ENCODE measurements around the gene CCDC69. TPM values are rescaled to one million over a fixed set of nuclear protein-coding genes. Genes with fewer than 3 reads are reported as not detected.

Gene CCDC69
- total RNA-seq, 2 donors from 2014 or later: 27.4 to 40.1 TPM

DNA sequence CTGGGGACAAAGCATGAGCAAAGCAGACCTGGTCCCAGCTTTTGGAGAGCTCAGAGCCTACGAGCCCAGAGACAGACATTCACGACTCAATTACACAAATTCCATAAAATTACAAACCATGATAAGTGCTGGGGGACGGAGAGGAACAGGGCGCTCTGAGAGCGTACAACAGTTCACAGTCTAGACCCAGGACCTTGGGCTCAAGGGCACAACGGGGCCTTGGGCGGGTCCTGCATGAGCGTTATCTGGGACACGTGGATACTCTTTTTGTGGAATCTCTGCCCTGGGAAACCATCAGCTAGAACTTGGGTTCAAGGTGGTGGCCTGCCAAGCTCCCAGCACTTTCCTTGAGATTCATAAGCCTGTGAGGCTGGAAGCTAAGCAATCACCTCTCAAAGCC lies 56.9 kb downstream of the CCDC69 start:
- H3K27ac Mint-ChIP-seq: no peak overlapping the region
- no peak for ATAC-seq (replicated peaks)

DNA sequence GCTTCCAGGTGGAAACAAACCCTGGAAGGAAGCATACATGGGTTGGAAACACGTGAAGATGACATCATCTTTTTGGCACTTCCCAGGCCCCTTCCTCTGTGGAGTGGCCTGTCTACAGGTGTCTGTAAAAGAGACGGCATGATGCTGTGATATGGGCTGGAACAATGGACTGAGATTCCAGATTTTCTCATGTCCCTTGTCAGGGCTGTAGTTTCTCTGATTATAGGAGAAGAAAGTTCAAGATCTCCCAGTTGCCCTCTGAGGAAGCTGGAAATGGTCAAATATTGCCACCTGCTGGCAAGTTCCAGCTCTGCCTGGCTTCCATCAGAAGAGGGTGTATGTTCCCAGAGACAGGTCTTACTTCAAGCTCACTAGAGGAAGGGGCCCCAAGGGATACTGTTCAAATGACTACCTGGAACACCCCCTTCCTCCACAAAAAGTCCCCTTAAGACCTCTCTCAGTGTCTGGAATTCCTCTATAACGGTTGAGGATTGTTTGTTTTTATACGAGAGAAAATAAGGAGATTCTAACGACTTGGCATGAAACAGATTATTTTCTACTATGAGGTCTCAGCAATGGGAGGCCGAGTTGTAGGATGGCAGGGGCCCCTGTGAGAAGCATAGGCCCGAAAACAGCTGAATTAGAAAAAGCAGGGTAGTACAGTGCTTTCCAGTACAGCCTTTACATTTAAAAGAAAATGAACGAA lies 59.1 kb downstream of the CCDC69 start:
- Mint-ChIP-seq H3K4me3 (no peak overlapping the region), H3K4me1 (no peaks in the 10 kb centered on the region), H3K27ac (peak overlapping the region; percentile 47), H3K36me3 (ENCODE audit: low read depth) (no peaks in the 10 kb centered on the region), H3K9me3 (no peaks in the 10 kb centered on the region), H3K27me3 (no peaks in the 10 kb centered on the region)
- peak; percentile 98 for ATAC-seq (replicated peaks)

More for the DNA sequence above, 56.9 kb downstream of the CCDC69 start:
- H3K9me3 Mint-ChIP-seq: no peaks in the 10 kb centered on the region
- H3K27me3 Mint-ChIP-seq: no peaks in the 10 kb centered on the region
- H3K4me3 Mint-ChIP-seq: no peak overlapping the region
- H3K4me1 Mint-ChIP-seq: peaks cover 7% of the 10 kb centered on the region
- H3K36me3 Mint-ChIP-seq (ENCODE audit: low read depth): no peaks in the 10 kb centered on the region

DNA sequence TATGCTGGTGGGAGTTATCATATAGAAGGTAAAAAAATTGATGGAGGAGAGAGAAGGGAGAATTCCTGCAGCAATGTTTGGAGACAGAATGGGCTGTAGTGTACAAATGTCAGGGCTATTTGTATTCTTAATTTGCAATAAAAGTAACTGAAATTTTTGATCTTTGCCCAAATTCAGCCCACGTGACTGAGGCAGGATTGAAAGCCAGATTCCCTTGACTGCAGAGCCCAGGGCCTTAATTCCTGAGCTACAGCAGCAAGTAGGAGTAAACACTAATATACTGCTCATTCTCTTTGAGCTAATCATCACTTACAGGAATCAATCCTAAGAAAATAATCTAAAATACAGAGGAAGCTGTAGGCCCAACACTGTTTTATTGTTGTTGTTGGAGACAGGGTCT lies 61.1 kb downstream of the CCDC69 start:
- H3K4me1 Mint-ChIP-seq: no peaks in the 10 kb centered on the region

DNA sequence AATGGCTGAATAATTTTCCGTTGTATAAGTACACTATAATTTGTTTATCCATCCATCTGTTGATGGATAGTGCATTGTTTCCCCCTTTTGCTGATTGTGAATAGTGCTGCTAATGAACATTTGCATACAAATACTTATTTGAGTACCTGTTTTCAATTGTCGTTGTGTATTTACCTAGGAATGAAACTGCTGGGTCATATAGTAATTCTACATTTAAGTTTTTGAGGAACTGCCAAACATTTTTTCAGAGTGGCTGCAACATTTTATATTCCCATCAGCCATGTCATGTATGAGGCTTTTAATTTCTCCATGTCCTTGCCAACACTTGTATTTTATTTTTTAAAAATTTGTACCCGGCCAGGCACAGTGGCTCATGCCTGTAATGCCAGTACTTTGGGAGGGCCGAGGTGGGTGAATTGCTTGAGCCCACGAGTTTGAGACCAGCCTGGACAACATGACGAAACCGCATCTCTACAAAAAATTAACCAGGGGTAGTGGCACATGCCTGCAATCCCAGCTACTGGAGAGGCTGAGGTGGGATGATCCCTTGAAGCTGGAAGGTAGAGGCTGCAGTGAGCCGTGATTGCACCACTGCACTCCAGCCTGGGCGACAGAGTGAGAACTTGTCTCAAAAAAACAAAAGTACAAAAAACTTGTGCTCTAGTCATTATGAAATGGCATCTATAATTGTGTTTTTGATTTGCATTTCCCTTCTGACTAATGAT lies 64.1 kb downstream of the CCDC69 start:
- Mint-ChIP-seq H3K36me3 (ENCODE audit: low read depth) (peaks cover 28% of the 10 kb centered on the region), H3K4me3 (peak overlapping the region; percentile 91), H3K4me1 (no peaks in the 10 kb centered on the region), H3K9me3 (no peaks in the 10 kb centered on the region), H3K27ac (no peak overlapping the region), H3K27me3 (no peaks in the 10 kb centered on the region)
- no peak for ATAC-seq (replicated peaks)

More for the DNA sequence above, 61.1 kb downstream of the CCDC69 start:
- Mint-ChIP-seq H3K9me3 (no peaks in the 10 kb centered on the region), H3K4me3 (no peak overlapping the region), H3K27me3 (no peaks in the 10 kb centered on the region), H3K36me3 (ENCODE audit: low read depth) (no peaks in the 10 kb centered on the region), H3K27ac (no peak overlapping the region)
- no peak for ATAC-seq (replicated peaks)

DNA sequence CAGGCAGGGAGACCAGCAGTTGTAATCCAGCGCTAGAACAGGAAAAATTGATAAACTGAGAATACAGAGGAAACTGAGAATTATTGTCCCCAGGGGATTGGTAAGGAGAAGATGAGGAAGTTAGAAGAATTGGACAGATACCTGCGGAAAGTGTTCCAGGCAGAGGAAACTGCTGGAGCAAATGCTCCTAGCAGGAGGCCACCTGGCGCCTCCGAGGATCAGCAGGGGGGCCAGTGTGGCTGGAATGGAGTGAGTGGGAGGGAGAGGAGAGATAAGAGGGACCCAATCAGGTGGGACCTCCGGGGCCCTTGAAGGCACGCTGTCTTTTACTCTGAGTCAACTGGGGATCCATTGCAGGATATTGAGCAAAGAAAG lies 65.6 kb downstream of the CCDC69 start:
- peak overlapping the region; percentile 96 for H3K27ac Mint-ChIP-seq
- H3K27me3 Mint-ChIP-seq: no peaks in the 10 kb centered on the region
- H3K4me1 Mint-ChIP-seq: peaks cover 12% of the 10 kb centered on the region
- peak overlapping the region; percentile 91 for H3K4me3 Mint-ChIP-seq
- no peak for ATAC-seq (replicated peaks)
- peaks cover 44% of the 10 kb centered on the region for H3K36me3 Mint-ChIP-seq (ENCODE audit: low read depth)
- no peaks in the 10 kb centered on the region for H3K9me3 Mint-ChIP-seq

DNA sequence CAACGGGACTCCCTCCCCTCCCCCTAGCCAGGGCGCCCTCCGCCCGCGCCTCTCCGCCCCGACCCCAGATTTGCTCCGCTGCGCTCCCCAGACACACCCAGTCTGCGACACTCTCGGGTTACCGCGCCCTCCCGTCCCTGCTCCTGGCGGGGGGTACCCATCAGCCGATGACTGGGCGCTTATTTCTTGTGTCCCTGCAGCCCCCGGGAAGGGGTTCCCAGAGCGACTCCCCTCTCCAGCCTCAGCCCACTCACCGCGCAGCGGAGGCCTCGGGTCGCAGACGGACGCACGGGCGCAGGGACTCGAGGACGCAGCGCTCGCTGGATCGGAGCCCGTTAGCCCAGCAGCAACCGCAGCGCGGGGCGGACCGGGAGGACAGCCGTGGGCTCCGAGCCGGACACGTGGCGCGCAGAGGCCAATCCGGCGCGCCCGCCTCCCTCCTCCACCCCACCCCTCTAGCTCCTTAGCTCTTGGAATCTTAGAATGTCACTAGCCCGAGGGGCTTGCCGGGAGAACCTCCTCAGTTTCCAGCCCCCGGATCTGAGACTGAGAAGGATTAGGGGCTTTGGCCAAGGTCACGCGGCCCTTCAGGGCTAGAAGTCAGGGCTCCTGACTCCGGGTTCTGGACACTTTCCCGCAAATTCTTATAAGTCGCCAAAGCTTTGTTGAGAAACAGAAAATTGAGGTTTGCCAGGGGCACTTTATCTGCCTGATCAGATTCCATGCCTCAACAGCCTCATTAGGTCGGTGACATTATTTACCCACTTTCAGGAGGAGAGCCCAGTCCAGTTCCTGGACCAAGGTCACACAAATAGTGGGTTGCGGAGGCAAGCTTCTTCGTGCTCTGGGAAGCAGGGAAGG lies 66.2 kb downstream of the CCDC69 start, which contains the start of gene ANXA6:
Gene ANXA6, minus strand, starts transcription at position 354 of the 861 bp plus-strand sequence. CDS start 9,878 bp downstream, outside the sequence.
- peaks cover 18% of the 10 kb centered on the region for H3K4me1 Mint-ChIP-seq

DNA sequence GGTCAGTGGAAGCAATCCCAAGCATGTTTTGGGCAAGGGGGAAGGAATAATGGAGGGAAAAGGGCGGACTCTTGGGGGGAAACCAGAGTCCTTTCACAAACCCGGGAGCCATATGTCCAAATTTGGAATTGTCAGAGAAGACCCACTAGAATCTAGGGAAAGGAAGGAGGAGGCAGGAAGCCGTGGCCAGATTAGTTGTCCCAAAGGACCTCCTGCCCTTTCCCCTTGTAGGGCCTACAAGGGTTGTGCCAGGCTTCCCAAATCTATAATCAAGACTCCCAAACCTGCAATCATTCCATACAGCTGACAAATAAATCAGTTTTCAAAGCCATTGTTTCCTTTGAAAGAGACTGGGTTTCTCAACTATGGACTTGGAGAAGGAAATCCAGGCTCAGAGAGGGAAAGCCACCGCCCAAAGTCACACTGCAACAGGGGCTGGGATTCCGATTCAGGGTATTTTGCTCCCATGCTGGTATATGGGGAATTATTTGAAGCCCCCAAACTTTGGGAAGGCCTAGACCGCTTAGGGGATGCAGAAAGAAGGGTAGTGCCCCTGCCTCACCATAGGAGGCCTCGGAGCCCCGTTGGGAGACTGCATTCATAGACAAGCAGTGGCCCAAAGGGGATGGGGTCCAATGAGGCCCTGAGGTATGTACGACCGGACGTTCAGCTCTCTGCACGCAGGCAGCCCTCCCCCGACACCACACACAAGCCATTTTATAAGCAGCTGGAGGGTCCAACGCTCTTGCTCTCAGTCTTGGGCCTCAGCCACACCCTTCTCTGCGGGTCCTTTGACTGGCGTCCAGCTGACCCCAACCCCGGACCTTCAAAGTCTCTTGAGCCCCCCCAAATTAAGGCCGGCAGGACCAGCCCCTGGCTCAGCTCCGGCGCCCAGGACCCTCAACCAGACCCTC lies 67.1 kb downstream of the CCDC69 start:
- Mint-ChIP-seq H3K27me3 (no peaks in the 10 kb centered on the region), H3K27ac (peak overlapping the region; percentile 96), H3K4me1 (peaks cover 27% of the 10 kb centered on the region), H3K4me3 (peak overlapping the region; percentile 91), H3K36me3 (ENCODE audit: low read depth) (peaks cover 59% of the 10 kb centered on the region), H3K9me3 (no peaks in the 10 kb centered on the region)
- ATAC-seq (replicated peaks): peak; percentile 5

More for the DNA sequence above, 66.2 kb downstream of the CCDC69 start, which contains the start of gene ANXA6:
- H3K27ac Mint-ChIP-seq: peak within 1 kb of the TSS; percentile 96
- no peaks in the 10 kb centered on the region for H3K27me3 Mint-ChIP-seq
- ATAC-seq (replicated peaks): peak; percentile 71
- peaks cover 50% of the 10 kb centered on the region for H3K36me3 Mint-ChIP-seq (ENCODE audit: low read depth)
- H3K9me3 Mint-ChIP-seq: no peaks in the 10 kb centered on the region
- peak within 1 kb of the TSS; percentile 91 for H3K4me3 Mint-ChIP-seq

DNA sequence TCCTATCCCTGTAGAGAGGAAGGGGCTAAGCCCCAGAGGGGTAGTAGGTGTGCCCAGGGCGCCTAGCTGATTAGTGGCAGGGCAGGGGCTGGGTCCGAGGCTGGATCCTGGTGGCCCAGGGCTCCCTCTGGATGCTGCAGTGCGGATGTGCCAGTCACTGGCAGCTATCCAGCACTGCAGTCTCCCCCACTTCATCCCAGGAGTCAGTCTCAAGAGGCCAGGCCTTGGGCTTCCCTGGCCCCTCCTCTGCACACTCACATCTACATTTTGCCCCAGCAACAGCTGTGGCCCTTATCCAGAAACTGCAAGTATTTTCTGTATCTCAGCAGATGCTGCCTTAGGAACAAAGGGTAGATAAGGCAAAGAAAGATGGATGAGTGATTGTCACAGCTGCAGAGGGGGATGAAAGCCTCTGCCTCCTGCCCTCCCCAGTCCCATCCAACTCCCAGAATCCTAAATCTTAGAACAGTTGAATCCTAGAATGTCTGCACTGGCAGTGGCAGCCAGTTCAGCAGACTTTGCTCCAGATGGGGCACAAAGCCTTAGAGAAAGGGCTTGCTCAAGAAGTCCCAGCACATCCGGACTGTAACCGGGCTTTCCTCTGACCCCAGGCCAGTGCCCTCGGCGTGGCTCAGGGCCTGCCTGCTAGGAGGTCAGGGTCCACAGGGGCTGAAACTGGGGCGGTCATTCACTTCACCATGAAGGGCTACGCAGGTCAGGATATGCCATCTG lies 68.0 kb downstream of the CCDC69 start:
- Mint-ChIP-seq H3K9me3 (no peaks in the 10 kb centered on the region), H3K36me3 (ENCODE audit: low read depth) (peaks cover 67% of the 10 kb centered on the region), H3K27ac (peak overlapping the region; percentile 96), H3K27me3 (no peaks in the 10 kb centered on the region), H3K4me3 (peak overlapping the region; percentile 91), H3K4me1 (peaks cover 32% of the 10 kb centered on the region)
- no peak for ATAC-seq (replicated peaks)

DNA sequence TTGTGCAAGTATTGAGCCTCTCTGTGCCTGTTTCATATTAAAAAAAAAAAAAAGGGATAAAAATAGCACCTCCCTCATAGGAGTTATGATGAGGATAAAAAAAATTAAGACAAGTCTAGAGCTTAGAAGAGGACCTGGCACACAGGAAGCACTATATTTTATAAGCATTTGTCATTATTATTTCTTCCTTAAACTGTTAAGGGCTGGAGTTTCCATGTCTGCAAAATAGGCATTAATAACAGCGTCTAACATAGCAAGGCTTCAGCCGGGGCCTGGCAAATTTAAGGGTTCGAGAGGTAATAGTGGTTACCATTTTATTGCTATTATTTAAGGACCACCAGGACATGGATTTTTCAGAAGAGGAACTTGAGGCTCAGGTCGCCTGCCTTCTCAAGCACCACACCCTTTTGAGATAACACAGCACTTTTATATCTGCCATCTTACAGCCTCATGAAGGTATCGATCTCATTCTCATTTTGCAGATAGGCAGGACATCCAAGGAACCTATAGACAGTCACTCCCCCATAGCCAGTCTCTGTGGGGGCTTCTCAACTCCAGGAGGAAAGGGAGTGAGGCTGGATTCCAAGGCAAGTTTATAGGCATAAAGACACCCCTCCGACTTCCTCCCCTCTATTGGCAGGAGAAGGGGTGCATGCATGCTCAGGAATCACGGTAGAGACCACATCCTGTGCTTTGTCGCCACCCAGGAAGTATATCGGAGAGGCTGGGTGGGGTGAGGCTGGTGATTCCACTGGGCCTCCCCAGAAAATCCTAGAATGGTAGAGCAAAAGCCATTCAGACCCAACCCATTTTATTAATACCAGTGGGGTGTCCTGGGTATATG lies 68.7 kb downstream of the CCDC69 start:
- Mint-ChIP-seq H3K27me3 (no peaks in the 10 kb centered on the region), H3K4me1 (peaks cover 38% of the 10 kb centered on the region), H3K36me3 (ENCODE audit: low read depth) (peaks cover 75% of the 10 kb centered on the region), H3K4me3 (peak overlapping the region; percentile 91), H3K9me3 (no peaks in the 10 kb centered on the region), H3K27ac (peak overlapping the region; percentile 96)
- ATAC-seq (replicated peaks): peak; percentile 17

DNA sequence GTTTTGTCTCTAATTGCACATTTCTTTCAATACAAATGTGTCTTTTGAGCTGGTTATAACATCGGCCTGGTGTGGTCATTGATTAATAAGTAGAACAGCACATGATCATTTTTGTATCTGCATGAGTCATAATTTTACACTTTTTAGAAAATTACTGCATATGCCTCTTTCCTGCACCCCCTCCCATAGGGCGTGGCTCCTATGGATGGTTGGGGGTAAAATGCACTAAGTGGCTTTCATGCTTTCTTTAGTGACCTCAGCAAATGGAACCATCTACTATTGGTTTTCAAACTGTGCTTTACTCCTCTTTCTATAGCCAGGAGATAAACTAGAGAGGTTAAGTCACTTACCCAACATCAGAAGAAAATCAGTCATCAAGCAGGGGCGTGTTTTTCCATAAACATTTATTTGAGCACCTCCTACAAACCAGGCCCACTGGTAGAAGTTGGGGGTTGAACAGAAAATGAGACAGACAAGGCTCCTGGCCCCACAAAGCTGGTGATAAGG lies 70.1 kb downstream of the CCDC69 start:
- Mint-ChIP-seq H3K4me1 (peaks cover 45% of the 10 kb centered on the region), H3K27me3 (no peaks in the 10 kb centered on the region), H3K9me3 (no peaks in the 10 kb centered on the region), H3K36me3 (ENCODE audit: low read depth) (peaks cover 88% of the 10 kb centered on the region), H3K4me3 (peak overlapping the region; percentile 91), H3K27ac (peak overlapping the region; percentile 96)
- peak; percentile 36 for ATAC-seq (replicated peaks)

DNA sequence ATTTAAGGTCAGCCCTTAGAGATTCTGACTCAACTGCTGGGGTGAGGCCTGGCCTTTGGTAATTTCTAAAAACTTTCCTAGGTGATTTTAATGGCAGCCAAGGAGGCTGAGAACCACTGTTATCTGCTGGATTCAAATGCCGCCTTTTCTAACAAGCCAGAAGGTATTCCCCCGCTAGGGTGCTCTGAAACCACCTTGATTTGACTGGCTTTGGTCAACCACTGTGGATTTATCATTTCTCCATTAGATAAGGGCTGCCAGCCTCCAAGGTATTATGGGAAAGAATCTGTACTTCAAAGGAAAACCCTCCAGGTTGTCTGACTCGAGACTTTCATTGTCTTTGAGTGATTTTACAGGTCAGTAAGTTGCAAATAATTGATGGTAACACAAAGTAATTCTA lies 70.6 kb downstream of the CCDC69 start:
- peak; percentile 21 for ATAC-seq (replicated peaks)
- no peaks in the 10 kb centered on the region for H3K27me3 Mint-ChIP-seq
- no peaks in the 10 kb centered on the region for H3K9me3 Mint-ChIP-seq
- H3K36me3 Mint-ChIP-seq (ENCODE audit: low read depth): peaks cover 93% of the 10 kb centered on the region
- peaks cover 50% of the 10 kb centered on the region for H3K4me1 Mint-ChIP-seq
- H3K27ac Mint-ChIP-seq: peak overlapping the region; percentile 96
- peak overlapping the region; percentile 91 for H3K4me3 Mint-ChIP-seq

DNA sequence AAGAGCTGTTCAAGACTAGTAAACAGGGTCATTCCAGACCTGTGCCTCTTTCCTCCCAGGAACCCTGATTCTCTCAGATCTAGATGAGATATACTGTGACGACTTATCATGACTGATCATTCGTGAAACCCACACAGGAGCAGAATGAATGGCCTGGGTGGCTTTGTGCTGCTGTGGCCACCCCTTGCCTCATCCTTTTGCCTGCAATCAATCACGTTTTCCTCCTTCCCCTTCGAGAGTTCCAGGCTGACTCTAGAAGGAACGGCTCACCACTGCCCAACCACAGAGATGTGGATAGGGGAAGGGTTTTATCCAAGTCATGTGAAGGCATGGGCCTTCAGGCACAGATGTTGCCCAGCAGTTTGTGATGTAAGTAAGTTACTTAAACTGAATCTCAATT lies 72.1 kb downstream of the CCDC69 start:
- Mint-ChIP-seq H3K9me3 (no peaks in the 10 kb centered on the region), H3K4me1 (peaks cover 65% of the 10 kb centered on the region), H3K36me3 (ENCODE audit: low read depth) (peaks cover 100% of the 10 kb centered on the region), H3K4me3 (peak overlapping the region; percentile 91), H3K27ac (peak overlapping the region; percentile 96), H3K27me3 (no peaks in the 10 kb centered on the region)
- ATAC-seq (replicated peaks): peak; percentile 75
